GM21717 (cell line): ENCODE data around the gene LRRC37B.
"Not testable (repeated sequence)": the region's sequence is repeated elsewhere in the genome, so short reads cannot be mapped to it uniquely, and the experiment has no call there.

Experiments
- ATAC-seq: cut with Tn5 transposase; IDR thresholded peaks from one replicate; pipeline ENCODE4 v1.9.1; 2021; ENCODE audit warnings: mild to moderate bottlenecking, moderate library complexity; ENCODE audit not compliant: unreplicated experiment

LRRC37B gene

GRCh38 chr17:32084942-32085829 lies 78.0 kb downstream of the LRRC37B start:
- ATAC-seq: not testable (repeated sequence)

GRCh38 chr17:32086833-32087232 lies 79.7 kb downstream of the LRRC37B start:
- not testable (repeated sequence) for ATAC-seq

- ATAC-seq: not testable (repeated sequence)
Measured at GRCh38 chr17:32092062-32092461, 84.9 kb downstream of the LRRC37B start.

- no peak for ATAC-seq
Measured at GRCh38 chr17:32099686-32100085, 92.5 kb downstream of the LRRC37B start.

- ATAC-seq: not testable (repeated sequence)
Measured at GRCh38 chr17:32100323-32100722, 93.1 kb downstream of the LRRC37B start.

GRCh38 chr17:32100971-32101631 lies 93.9 kb downstream of the LRRC37B start:
- no peak for ATAC-seq

- ATAC-seq: no peak
Measured at GRCh38 chr17:32102172-32102571, 95.0 kb downstream of the LRRC37B start.

GRCh38 chr17:32102646-32103186 lies 95.5 kb downstream of the LRRC37B start:
- no peak for ATAC-seq
